ENCODE data around the gene KCNH8. TPM values are rescaled to one million over a fixed set of nuclear protein-coding genes. Genes with fewer than 3 reads are reported as not detected.

KCNH8 gene
- total and polyA plus RNA-seq, 4 experiments from 2014 or later: 0.06 to 0.19 TPM; not detected in 2

DNA sequence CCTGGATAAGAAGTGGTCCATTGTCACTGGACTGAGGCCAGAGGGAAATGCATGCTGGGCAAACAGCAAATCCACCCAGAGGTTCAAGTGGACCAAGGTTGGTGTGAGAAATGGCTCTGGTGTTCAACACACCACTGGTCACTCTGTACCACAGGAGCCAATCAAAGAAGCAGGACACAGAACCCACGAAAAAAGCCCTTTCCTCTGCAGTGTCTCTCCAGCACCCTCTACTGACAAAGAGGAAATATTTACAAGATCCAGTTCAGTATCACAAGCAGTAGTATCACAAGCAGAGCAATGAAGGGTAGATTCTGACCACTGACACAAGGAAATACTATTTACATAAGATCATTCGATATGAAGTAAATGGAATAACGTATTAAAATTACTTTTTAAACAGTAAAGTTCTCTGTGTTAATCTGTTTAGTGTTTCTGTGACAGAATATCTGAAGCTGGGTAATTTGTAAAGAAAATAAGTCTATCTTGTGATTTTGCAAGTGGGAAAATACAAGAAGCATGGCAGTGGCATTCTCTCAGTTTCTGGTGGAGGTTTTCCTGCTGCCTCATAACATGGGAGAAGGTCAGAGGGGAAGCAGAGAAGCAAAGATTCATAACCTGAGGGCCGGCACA lies 395.0 kb downstream of the KCNH8 start:
- CTCF ChIA-PET (ENCODE audit: partially characterized antibody): no interaction called here
- no peaks in the 10 kb centered on the region for H3K4me1 ChIP-seq (ENCODE audit: insufficient read depth, low read length)

DNA sequence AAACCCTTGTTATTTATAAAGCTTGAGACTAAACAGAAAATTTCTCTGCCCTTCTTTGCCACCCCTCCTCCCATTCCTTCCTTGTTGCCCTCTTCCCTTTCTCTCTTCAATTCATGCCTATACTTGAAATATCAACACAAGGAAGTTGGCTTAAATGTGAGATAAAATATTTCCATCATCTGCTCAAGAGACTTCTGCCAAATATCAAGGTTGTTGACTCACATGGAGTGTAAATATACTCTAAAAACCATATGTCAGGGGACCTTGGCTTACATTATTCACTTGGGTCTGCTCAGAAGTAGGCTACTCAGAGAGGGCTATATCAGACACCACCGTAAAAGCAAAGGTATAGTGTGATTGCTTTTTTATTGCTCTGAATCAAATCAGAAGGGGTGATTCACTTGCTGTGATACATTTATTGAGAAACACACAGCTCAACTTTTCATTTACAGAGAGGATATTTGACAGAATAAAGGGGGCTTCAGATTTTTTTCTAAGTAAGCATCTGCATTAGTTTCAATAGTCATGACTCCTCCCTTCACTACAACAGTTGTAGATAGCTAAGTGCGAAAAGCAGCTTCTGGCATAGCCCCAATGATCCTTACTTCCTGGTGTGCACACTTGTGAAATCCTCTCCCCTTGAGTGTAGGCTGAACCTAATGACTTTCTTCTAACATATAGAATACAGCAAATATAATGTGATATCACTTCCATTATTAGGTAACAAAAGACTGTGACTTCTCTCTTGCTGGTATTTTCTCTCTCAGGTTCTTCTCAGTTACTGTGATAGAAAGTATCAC lies 399.6 kb downstream of the KCNH8 start:
- POLR2A ChIA-PET (ENCODE audit: partially characterized antibody): no interaction called here

More for the DNA sequence above, 395.0 kb downstream of the KCNH8 start:
- Histone ChIP-seq H3K27me3 (ENCODE audit: insufficient read depth, low read length) (no peaks in the 10 kb centered on the region), H3K27ac (ENCODE audit: low read depth, low read length) (no peak overlapping the region), H3K9me3 (ENCODE audit: control insufficient read depth in 1 of 2, low read length in 2 of 2) (no peaks in the 10 kb centered on the region), H3K36me3 (ENCODE audit: insufficient read depth, low read length) (no peaks in the 10 kb centered on the region), H3K4me3 (ENCODE audit: low read length in 2 of 2) (no peak overlapping the region)
- no peak overlapping the region for H3K27ac Mint-ChIP-seq
- no peaks in the 10 kb centered on the region for H3K4me1 Mint-ChIP-seq
- no peaks in the 10 kb centered on the region for H3K27me3 Mint-ChIP-seq
- H3K4me3 Mint-ChIP-seq: no peak overlapping the region
- peaks cover 0 to 3% (median under 1%) of the 10 kb centered on the region in 8 donors for H3K9me3 Mint-ChIP-seq
- H3K36me3 Mint-ChIP-seq: no peaks in the 10 kb centered on the region
- DNase-seq: no peak
- POLR2A ChIA-PET (ENCODE audit: partially characterized antibody): no interaction called here
- intact Hi-C loops (cut with micrococcal nuclease): no loop called here

DNA sequence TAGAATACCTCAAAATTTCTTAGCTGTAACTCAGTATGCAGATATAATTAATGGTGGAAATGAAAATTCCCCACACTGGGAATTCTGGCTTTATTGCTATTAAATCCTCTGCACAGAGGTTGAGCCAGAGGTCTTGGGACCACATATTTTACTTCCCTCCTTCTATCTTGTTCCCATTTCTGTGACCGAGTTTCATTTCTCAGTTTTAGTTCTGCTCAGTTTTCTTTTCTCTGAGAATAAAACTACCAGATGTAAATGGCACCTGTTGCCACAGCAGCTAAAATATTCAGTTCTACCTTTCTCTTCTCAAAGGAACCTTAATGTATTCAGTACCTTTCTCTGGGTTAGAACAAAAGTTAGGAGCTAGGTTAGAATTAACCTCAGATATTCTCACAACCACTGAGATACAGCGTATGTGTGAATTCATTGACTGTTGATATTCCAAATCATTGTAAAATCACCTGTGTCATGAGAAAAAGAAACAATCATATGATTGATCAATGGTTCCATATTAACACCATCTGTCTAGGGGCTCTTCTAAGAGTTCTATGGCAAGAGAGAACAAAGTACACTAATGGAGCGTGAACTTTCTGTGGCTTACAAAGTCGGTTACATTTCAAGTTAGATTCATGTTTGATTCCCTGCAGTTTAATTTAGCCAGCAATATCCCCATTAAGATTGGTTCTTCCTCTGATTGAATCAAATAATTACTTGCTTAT lies 411.6 kb downstream of the KCNH8 start:
- DNase-seq: no peak
- H3K36me3 Mint-ChIP-seq: no peaks in the 10 kb centered on the region
- H3K27me3 Mint-ChIP-seq: no peaks in the 10 kb centered on the region
- H3K4me3 ChIP-seq (ENCODE audit: low read length in 2 of 2): no peak overlapping the region
- H3K27ac ChIP-seq (ENCODE audit: low read depth, low read length): no peak overlapping the region
- H3K27ac Mint-ChIP-seq: no peak overlapping the region
- no peak overlapping the region for H3K4me3 Mint-ChIP-seq
- H3K4me1 Mint-ChIP-seq: no peaks in the 10 kb centered on the region
- intact Hi-C loops (cut with micrococcal nuclease): no loop called here
- CTCF ChIA-PET (ENCODE audit: partially characterized antibody): interaction anchor here (0.5 kb wide), 1 partner anchor 9 kb away, joined by 3 read pairs; no protein-coding TSS in a partner anchor
- H3K9me3 Mint-ChIP-seq: peaks cover 0 to 8% (median 4%) of the 10 kb centered on the region in 8 donors
- no peaks in the 10 kb centered on the region for H3K4me1 ChIP-seq (ENCODE audit: insufficient read depth, low read length)
- H3K36me3 ChIP-seq (ENCODE audit: insufficient read depth, low read length): no peaks in the 10 kb centered on the region
- POLR2A ChIA-PET (ENCODE audit: partially characterized antibody): no interaction called here
- no peaks in the 10 kb centered on the region for H3K27me3 ChIP-seq (ENCODE audit: insufficient read depth, low read length)
- H3K9me3 ChIP-seq (ENCODE audit: control insufficient read depth in 1 of 2, low read length in 2 of 2): no peaks in the 10 kb centered on the region

More for the DNA sequence above, 399.6 kb downstream of the KCNH8 start:
- no peak overlapping the region for H3K4me3 Mint-ChIP-seq
- H3K27ac Mint-ChIP-seq: no peak overlapping the region
- CTCF ChIA-PET (ENCODE audit: partially characterized antibody): no interaction called here
- no peaks in the 10 kb centered on the region for H3K4me1 Mint-ChIP-seq
- Histone ChIP-seq H3K27ac (ENCODE audit: low read depth, low read length) (no peak overlapping the region), H3K4me3 (ENCODE audit: low read length in 2 of 2) (no peak overlapping the region), H3K9me3 (ENCODE audit: control insufficient read depth in 1 of 2, low read length in 2 of 2) (no peaks in the 10 kb centered on the region), H3K27me3 (ENCODE audit: insufficient read depth, low read length) (no peaks in the 10 kb centered on the region), H3K36me3 (ENCODE audit: insufficient read depth, low read length) (no peaks in the 10 kb centered on the region), H3K4me1 (ENCODE audit: insufficient read depth, low read length) (no peaks in the 10 kb centered on the region)
- H3K9me3 Mint-ChIP-seq: peaks cover 0 to 5% (median 1%) of the 10 kb centered on the region in 8 donors
- DNase-seq: no peak
- no peaks in the 10 kb centered on the region for H3K36me3 Mint-ChIP-seq
- intact Hi-C loops (cut with micrococcal nuclease): no loop called here
- H3K27me3 Mint-ChIP-seq: no peaks in the 10 kb centered on the region

DNA sequence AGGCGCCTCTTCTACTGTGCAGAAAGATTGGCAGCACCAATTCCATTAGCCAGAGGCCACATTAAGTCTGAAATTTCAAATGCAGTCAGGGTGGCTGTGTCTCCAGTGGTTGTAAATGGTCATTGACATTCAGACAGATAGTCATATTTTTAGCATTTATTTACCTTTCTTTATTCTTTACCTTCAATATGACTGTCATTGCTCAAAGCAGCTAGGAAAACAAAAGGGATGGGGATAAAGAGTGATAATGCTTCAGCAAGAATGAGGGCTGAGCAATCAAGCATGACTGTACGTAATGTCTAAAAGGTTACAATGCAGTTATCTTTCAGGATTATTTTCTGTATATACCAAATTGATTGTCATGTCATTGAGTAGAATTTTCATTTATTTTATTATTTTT lies 425.3 kb downstream of the KCNH8 start:
- POLR2A ChIA-PET (ENCODE audit: partially characterized antibody): no interaction called here

DNA sequence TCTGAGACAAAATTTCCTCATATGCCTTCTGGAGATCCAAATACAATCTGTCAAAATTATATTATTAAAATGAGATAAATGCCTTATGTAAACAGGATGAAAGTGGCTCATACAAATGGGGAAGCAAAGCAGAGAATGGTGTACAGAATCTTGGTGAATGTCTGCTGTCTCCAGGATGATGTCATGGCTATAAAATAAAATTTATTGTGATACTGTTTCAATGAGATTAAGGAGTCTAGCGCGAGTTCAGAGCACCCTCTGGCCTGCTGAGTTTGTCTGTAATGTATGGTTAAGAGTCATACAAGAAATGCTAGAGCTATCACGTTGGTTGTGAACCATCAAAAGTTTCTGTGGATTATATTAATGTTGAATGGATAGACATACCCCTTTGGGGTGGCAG lies 426.0 kb downstream of the KCNH8 start:
- Mint-ChIP-seq H3K27ac (no peak overlapping the region), H3K27me3 (no peaks in the 10 kb centered on the region), H3K9me3 (peaks cover 0 to 5% (median under 1%) of the 10 kb centered on the region in 8 donors), H3K4me3 (no peak overlapping the region), H3K36me3 (no peaks in the 10 kb centered on the region), H3K4me1 (no peaks in the 10 kb centered on the region)
- no peak for DNase-seq
- Histone ChIP-seq H3K4me3 (ENCODE audit: low read length in 2 of 2) (no peak overlapping the region), H3K27me3 (ENCODE audit: insufficient read depth, low read length) (no peaks in the 10 kb centered on the region), H3K36me3 (ENCODE audit: insufficient read depth, low read length) (no peaks in the 10 kb centered on the region), H3K9me3 (ENCODE audit: control insufficient read depth in 1 of 2, low read length in 2 of 2) (no peaks in the 10 kb centered on the region), H3K4me1 (ENCODE audit: insufficient read depth, low read length) (no peaks in the 10 kb centered on the region), H3K27ac (ENCODE audit: low read depth, low read length) (no peak overlapping the region)
- intact Hi-C loops (cut with micrococcal nuclease): no loop called here
- CTCF ChIA-PET (ENCODE audit: partially characterized antibody): no interaction called here
- POLR2A ChIA-PET (ENCODE audit: partially characterized antibody): no interaction called here

More for the DNA sequence above, 425.3 kb downstream of the KCNH8 start:
- Mint-ChIP-seq H3K27ac (no peak overlapping the region), H3K4me1 (no peaks in the 10 kb centered on the region), H3K27me3 (no peaks in the 10 kb centered on the region), H3K4me3 (no peak overlapping the region), H3K9me3 (peaks cover 0 to 5% (median under 1%) of the 10 kb centered on the region in 8 donors), H3K36me3 (no peaks in the 10 kb centered on the region)
- H3K4me3 ChIP-seq (ENCODE audit: low read length in 2 of 2): no peak overlapping the region
- no peaks in the 10 kb centered on the region for H3K36me3 ChIP-seq (ENCODE audit: insufficient read depth, low read length)
- no peaks in the 10 kb centered on the region for H3K4me1 ChIP-seq (ENCODE audit: insufficient read depth, low read length)
- no peak overlapping the region for H3K27ac ChIP-seq (ENCODE audit: low read depth, low read length)
- intact Hi-C loops (cut with micrococcal nuclease): no loop called here
- CTCF ChIA-PET (ENCODE audit: partially characterized antibody): interaction anchor here (1.0 kb wide), 1 partner anchor 9 kb away, joined by 3 read pairs; no protein-coding TSS in a partner anchor
- no peak for DNase-seq
- no peaks in the 10 kb centered on the region for H3K27me3 ChIP-seq (ENCODE audit: insufficient read depth, low read length)
- no peaks in the 10 kb centered on the region for H3K9me3 ChIP-seq (ENCODE audit: control insufficient read depth in 1 of 2, low read length in 2 of 2)

DNA sequence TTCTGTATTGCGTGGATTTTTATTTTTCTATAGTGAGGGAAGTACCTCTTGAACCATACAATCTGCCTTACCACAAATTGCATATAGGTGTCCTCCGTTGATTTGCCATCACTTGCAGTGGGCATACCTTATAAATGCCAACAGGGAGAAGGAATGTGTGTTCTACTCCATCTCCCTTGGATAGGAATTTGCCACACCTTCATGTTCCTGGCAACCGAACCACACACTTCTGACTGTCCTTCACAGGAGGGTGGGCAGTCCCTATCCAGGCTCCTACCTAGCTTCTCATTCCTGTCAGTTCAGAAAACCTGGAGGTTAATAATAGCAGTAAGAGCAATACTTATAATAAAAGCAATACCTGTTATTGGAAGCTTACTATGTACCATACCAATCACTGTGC lies 428.0 kb downstream of the KCNH8 start:
- no peak overlapping the region for H3K4me3 Mint-ChIP-seq

More for the DNA sequence above, 428.0 kb downstream of the KCNH8 start:
- Histone ChIP-seq H3K27me3 (ENCODE audit: insufficient read depth, low read length) (no peaks in the 10 kb centered on the region), H3K4me1 (ENCODE audit: insufficient read depth, low read length) (no peaks in the 10 kb centered on the region), H3K9me3 (ENCODE audit: control insufficient read depth in 1 of 2, low read length in 2 of 2) (no peaks in the 10 kb centered on the region), H3K4me3 (ENCODE audit: low read length in 2 of 2) (no peak overlapping the region), H3K36me3 (ENCODE audit: insufficient read depth, low read length) (no peaks in the 10 kb centered on the region), H3K27ac (ENCODE audit: low read depth, low read length) (no peak overlapping the region)
- Mint-ChIP-seq H3K9me3 (peaks cover 0 to 11% (median 3%) of the 10 kb centered on the region in 8 donors), H3K36me3 (no peaks in the 10 kb centered on the region), H3K27me3 (no peaks in the 10 kb centered on the region), H3K27ac (no peak overlapping the region), H3K4me1 (no peaks in the 10 kb centered on the region)
- intact Hi-C loops (cut with micrococcal nuclease): no loop called here
- DNase-seq: no peak
- ChIA-PET CTCF (ENCODE audit: partially characterized antibody) (no interaction called here), POLR2A (ENCODE audit: partially characterized antibody) (no interaction called here)
